UCSD-AML1 (cell line): ENCODE measurements around the gene HOXD8.
A peak's percentile ranks its signal among the peaks of the same experiment; 100 is the strongest.

Experiments used
- DNase-seq: peaks from one replicate; lab custom pipeline; 2025; ENCODE audit not compliant: unreplicated experiment; lab: John Stamatoyannopoulos, UW

Gene HOXD8

GRCh38 chr2:176090862-176091261 lies 38.6 kb upstream of the HOXD8 start:
- DNase-seq = no peak

GRCh38 chr2:176091329-176092258 lies 37.9 kb upstream of the HOXD8 start:
- DNase-seq = no peak

- no peak for DNase-seq
Measured at GRCh38 chr2:176092270-176093144, 37.0 kb upstream of the HOXD8 start, which contains the start of gene HOXD13. Gene HOXD13 (plus strand): TSS chr2:176092721. CDS start chr2:176092891, 170 bp downstream.

- no peak for DNase-seq
Measured at GRCh38 chr2:176093145-176093897, 36.2 kb upstream of the HOXD8 start.

- DNase-seq = no peak
Measured at GRCh38 chr2:176093898-176094249, 35.6 kb upstream of the HOXD8 start.

DNA sequence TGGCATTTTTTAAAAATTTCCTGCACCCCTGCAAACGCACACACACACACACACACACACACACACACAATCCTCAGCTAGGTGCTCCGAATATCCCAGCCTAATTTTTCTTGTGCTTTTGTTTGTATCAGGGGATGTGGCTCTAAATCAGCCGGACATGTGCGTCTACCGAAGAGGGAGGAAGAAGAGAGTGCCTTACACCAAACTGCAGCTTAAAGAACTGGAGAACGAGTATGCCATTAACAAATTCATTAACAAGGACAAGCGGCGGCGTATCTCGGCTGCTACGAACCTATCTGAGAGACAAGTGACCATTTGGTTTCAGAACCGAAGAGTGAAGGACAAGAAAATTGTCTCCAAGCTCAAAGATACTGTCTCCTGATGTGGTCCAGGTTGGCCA lies 35.2 kb upstream of the HOXD8 start:
- DNase-seq = no peak

DNA sequence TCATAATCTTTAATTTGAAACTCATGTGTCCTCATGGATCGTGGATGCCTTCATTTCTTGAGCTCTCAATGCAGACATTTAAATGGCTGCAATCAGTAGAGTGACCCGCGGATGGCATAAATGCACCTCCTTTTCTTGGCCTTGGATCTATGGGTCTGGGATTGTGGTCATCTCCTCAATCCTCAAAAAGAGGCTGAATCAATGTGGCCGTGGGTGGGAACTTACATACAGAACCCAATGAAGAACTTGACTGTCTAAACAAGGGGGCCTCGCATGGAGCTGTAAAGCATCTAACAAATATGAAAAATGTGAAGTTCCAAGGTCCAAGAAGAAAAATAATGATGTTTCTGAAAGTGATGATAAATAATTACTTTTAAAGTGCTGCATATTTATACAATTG lies 34.1 kb upstream of the HOXD8 start:
- DNase-seq = no peak

GRCh38 chr2:176096243-176096985 lies 33.1 kb upstream of the HOXD8 start:
- DNase-seq = no peak

DNA sequence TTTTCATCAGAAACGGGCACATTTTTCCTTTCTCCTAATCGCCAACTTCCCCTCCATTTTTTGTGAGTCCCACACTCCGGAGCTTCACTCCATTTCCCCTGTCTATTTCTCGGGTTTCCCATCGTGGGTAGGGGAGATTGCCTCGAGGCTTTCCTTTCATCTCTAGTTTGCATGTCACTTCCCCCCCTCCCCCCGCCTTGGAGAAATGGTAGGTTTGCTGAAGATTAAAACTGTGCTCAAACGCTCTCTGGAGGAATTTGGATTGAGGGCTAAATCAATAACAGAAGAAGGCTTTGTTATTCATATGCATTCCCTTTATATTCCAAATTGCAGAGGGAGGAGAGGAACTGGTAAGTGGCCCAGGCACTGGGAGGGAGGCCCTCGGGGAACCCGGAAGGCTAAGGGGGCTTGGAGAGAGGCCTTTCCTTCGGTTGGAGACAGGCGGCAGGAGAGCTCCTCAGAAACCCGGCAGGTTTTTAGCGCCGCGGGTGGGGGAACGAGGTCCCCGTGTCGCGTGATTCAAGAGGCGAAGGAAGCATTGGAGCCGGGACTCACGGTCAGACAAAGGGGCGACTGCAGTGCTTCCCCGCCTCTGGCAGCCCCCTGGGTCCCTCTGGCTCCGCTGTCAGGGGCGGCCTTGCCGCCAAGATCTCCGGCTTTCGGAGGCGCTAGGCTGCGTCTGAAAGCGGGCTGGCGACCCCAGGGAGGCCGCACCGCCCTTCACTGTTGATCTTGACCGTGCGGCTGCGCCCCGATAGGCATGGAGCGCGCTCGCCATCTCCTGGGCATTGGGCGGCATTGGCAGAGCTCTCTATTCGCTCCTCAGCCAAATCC lies 32.3 kb upstream of the HOXD8 start:
- DNase-seq = peak; percentile 75

DNA sequence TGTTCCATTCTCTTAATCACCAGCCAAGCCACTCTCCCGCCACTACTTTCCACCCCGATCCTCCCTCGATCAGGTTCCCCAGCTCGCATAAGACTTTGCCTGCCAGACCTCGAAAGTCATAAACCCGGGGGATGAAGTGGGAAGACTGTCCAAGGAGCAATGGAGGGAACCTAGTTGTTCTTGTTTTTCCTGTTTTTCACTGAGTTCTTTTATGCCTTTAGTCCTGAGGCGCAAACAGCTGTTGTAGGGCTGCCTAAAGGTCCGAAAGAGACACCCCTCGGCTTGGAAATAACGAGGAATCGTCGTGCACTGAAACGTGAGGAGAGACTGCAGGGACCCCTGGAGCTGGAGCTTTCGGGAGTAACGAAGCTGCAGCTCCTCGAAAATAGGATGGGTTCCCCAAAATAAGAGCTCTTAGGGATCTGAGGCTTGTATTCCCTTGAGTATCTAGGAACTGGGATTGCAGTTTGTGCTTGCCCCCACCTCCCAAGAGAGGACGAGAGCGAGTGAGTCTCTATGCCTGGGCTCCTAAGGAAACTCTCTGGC lies 31.6 kb upstream of the HOXD8 start:
- no peak for DNase-seq

GRCh38 chr2:176098366-176099158 lies 30.9 kb upstream of the HOXD8 start:
- DNase-seq = no peak

DNA sequence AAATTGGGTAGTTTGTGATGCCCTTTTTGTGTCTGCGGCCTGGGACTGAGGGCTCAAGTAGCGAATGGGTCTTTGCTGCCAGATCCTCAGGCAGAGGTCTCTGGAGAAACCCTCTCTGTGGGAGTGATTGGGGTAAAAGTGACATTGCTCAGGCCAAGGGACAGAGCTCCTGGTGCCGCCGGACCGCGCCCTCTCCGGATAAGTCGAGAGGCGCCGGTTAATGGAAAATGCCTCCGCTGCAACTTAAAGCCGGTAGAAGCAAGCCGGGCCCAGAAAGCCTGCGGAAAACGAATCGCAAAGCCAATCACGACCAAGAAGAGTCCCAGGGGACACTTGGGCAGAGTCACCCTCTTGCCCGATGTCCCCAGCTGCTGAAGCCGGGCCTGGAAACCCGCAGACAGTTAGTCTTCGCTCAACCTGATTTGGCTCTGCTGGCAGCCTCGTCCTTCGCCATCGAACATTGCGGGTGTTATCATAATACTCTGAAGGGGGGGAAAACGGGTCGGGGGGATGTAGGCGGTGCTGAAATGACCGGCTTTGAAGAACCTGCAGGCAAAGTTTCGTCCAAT lies 30.3 kb upstream of the HOXD8 start:
- no peak for DNase-seq

DNA sequence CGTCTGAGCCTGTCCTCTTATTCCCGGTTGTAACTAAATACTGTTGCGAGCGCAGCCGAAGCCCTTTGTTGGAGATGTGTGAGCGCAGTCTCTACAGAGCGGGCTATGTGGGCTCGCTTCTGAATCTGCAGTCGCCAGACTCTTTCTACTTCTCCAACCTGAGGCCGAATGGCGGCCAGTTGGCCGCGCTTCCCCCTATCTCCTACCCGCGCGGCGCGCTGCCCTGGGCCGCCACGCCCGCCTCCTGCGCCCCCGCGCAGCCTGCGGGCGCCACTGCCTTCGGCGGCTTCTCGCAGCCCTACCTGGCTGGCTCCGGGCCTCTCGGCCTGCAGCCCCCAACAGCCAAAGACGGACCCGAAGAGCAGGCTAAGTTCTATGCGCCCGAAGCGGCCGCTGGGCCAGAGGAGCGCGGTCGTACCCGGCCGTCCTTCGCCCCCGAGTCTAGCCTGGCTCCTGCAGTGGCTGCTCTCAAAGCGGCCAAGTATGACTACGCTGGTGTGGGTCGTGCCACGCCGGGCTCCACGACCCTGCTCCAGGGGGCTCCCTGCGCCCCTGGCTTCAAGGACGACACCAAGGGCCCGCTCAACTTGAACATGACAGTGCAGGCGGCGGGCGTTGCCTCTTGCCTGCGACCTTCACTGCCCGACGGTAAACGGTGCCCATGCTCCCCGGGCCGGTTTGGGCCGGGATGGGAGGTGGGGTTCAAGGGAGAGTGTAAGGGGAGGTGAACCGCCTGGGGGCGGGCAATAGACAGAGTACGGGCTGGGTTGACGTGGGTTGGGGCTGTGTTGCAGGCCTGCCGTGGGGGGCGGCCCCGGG lies 29.6 kb upstream of the HOXD8 start, which contains the start of gene HOXD12:
Gene HOXD12 (plus strand): TSS at position 68 of the 819 bp plus-strand sequence. CDS start 7 bp downstream, at position 75.
- no peak for DNase-seq

GRCh38 chr2:176100547-176101140 lies 28.9 kb upstream of the HOXD8 start:
- no peak for DNase-seq

- DNase-seq = no peak
Measured at GRCh38 chr2:176101216-176101830, 28.2 kb upstream of the HOXD8 start.

DNA sequence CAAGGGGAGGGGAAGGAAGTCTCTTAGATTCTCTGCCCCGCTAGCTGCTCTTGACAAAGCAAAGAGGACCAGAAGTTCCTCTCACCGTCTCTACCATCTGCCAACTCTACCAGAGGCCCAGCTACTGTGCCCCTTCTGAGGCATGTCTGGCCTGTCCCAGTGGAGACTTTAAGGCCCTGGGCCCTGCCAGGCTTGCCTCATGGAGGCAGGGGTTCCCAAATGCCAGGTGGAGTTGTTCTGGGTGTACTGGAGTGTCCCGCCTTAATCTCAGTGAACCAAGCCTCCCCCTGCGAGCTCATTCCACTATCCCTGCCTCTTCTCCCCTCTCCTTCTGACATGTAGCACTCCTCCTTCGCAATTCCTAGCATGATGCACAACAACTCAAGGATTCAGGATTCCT lies 27.7 kb upstream of the HOXD8 start:
- DNase-seq = no peak
